ENCODE measurements around the gene AAR2. TPM values are rescaled to one million over a fixed set of nuclear protein-coding genes. Genes with fewer than 3 reads are reported as not detected.

AAR2 gene
- total RNA-seq, 2 donors from 2014 or later, result 22.1 to 29.1 TPM

DNA sequence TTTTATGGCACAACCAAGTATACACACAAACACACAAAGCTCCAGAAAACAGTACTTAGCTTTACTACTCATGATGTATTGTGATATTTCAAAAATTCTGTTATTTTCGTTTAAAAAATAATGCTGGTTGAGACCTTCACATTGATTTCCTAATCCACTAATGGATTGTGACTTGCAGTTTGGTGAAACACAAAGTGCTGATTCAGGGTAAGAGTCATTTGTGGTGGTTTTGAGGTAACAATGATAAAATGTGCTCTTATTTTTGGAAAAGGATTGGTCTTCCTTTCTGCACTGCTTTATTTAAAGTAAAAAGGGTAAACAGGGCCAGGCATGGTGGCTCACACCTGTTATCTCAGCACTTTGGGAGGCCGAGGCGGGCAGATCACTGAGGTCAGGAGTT, 1.9 kb downstream of the AAR2 start:
- Histone ChIP-seq H3K4me3 (no peak overlapping the region), H3K9me3 (no peaks in the 10 kb centered on the region), H3K27ac (no peak overlapping the region), H3K4me1 (ENCODE audit: control insufficient read depth in 1 of 2, low read depth in 2 of 2) (peaks cover 14 to 28% of the 10 kb centered on the region in 2 donors), H3K36me3 (peaks cover 18% of the 10 kb centered on the region), H3K27me3 (replicated peaks; ENCODE audit: insufficient read depth) (no peaks in the 10 kb centered on the region)
- ATAC-seq (ENCODE audit: insufficient number of reproducible peaks, low FRiP score, low read depth) (no peak), DNase-seq (ENCODE audit: low spot score) (no peak)
- TF ChIP-seq CTCF (IDR thresholded peaks at IDR 0.05), result no peak

DNA sequence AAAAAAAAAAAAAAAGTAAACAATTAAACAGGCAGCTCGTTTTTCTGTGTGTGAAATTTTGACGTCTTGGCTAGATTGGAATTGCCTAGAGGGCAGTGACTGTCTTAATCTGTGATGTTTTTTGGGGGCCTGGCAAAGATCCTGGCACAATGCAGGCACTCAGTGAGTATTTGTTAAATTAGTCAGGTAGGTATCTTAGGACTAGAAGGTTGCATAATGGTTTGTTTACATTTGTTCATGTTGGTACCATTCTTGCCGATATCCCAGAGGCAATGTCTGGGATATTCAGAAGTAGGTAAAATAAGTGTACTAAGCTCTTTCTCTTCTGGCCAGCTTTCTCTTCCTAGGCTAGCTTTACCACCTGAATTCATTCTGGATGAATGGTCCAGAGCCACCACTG, 2.5 kb downstream of the AAR2 start:
- DNase-seq (ENCODE audit: low spot score), result no peak
- peaks cover 14 to 28% of the 10 kb centered on the region in 2 donors for H3K4me1 ChIP-seq (ENCODE audit: control insufficient read depth in 1 of 2, low read depth in 2 of 2)
- ATAC-seq (ENCODE audit: insufficient number of reproducible peaks, low FRiP score, low read depth), result no peak
- H3K36me3 ChIP-seq, result peaks cover 24% of the 10 kb centered on the region
- no peak overlapping the region for H3K27ac ChIP-seq
- no peaks in the 10 kb centered on the region for H3K9me3 ChIP-seq
- no peak for TF ChIP-seq CTCF (IDR thresholded peaks at IDR 0.05)
- no peak overlapping the region for H3K4me3 ChIP-seq
- H3K27me3 ChIP-seq (replicated peaks; ENCODE audit: insufficient read depth), result no peaks in the 10 kb centered on the region

GRCh38 chr20:36240076-36240475, 3.8 kb downstream of the AAR2 start:
- H3K4me1 ChIP-seq (ENCODE audit: control insufficient read depth in 1 of 2, low read depth in 2 of 2), result peaks cover 14 to 28% of the 10 kb centered on the region in 2 donors
- no peak for DNase-seq (ENCODE audit: low spot score)
- no peaks in the 10 kb centered on the region for H3K9me3 ChIP-seq
- TF ChIP-seq CTCF (IDR thresholded peaks at IDR 0.05), result no peak
- ATAC-seq (ENCODE audit: insufficient number of reproducible peaks, low FRiP score, low read depth), result no peak
- H3K27me3 ChIP-seq (replicated peaks; ENCODE audit: insufficient read depth), result no peaks in the 10 kb centered on the region
- H3K4me3 ChIP-seq, result no peak overlapping the region
- no peak overlapping the region for H3K27ac ChIP-seq
- H3K36me3 ChIP-seq, result peaks cover 35% of the 10 kb centered on the region

DNA sequence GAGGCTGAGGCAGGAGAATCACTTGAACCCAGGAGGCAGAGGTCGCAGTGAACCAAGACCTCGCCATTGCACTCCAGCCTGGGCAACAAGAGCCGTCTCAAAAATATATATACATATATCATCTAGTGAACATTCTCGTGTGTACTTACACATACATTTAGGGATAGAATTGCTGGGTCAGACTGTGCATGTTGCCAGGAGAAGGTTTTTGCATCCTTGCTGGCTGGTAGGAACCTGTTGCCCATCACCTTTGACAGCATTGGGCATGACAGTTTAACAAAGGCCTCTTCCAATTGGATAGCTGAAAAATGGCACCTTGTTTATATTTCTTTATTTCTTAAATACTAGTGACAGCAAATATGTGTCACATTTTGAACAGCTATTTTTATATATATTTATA, 5.4 kb downstream of the AAR2 start:
- peaks cover 51% of the 10 kb centered on the region for H3K36me3 ChIP-seq
- TF ChIP-seq CTCF (IDR thresholded peaks at IDR 0.05), result no peak
- ATAC-seq (ENCODE audit: insufficient number of reproducible peaks, low FRiP score, low read depth), result no peak

GRCh38 chr20:36243726-36244125, 7.4 kb downstream of the AAR2 start:
- H3K4me1 ChIP-seq (ENCODE audit: control insufficient read depth in 1 of 2, low read depth in 2 of 2), result peaks cover 0 to 6% of the 10 kb centered on the region in 2 donors
- no peaks in the 10 kb centered on the region for H3K27me3 ChIP-seq (replicated peaks; ENCODE audit: insufficient read depth)
- no peaks in the 10 kb centered on the region for H3K9me3 ChIP-seq
- peaks cover 64% of the 10 kb centered on the region for H3K36me3 ChIP-seq
- no peak for DNase-seq (ENCODE audit: low spot score)
- H3K4me3 ChIP-seq, result no peak overlapping the region
- no peak for ATAC-seq (ENCODE audit: insufficient number of reproducible peaks, low FRiP score, low read depth)
- TF ChIP-seq CTCF (IDR thresholded peaks at IDR 0.05), result no peak
- no peak overlapping the region for H3K27ac ChIP-seq

More for the DNA sequence above, 5.4 kb downstream of the AAR2 start:
- H3K4me1 ChIP-seq (ENCODE audit: control insufficient read depth in 1 of 2, low read depth in 2 of 2), result peaks cover 9 to 23% of the 10 kb centered on the region in 2 donors
- no peak for DNase-seq (ENCODE audit: low spot score)
- no peaks in the 10 kb centered on the region for H3K27me3 ChIP-seq (replicated peaks; ENCODE audit: insufficient read depth)
- H3K4me3 ChIP-seq, result no peak overlapping the region
- no peak overlapping the region for H3K27ac ChIP-seq
- H3K9me3 ChIP-seq, result no peaks in the 10 kb centered on the region
